ENCODE results near the gene SP140. TPM values are rescaled to one million over a fixed set of nuclear protein-coding genes. Genes with fewer than 3 reads are reported as not detected.

The SP140 gene
- total RNA-seq, 1 donor from 2014 or later, result 4.6 TPM

GRCh38 chr2:230234122-230234722 lies 8.7 kb downstream of the SP140 start:
- H3K4me3 ChIP-seq (ENCODE audit: low read depth, low read length), result no peak overlapping the region
- no peak for TF ChIP-seq CTCF (conservative IDR thresholded peaks at IDR 0.05; ENCODE audit: low read depth, low read length)
- DNase-seq (ENCODE audit: low read depth), result no peak

- no peak for DNase-seq (ENCODE audit: low read depth)
Measured at GRCh38 chr2:230234845-230235244, 9.3 kb downstream of the SP140 start.

GRCh38 chr2:230244211-230244610 lies 18.7 kb downstream of the SP140 start:
- no peak for DNase-seq (ENCODE audit: low read depth)
- TF ChIP-seq CTCF (conservative IDR thresholded peaks at IDR 0.05; ENCODE audit: low read depth, low read length), result no peak

More at GRCh38 chr2:230234845-230235244, 9.3 kb downstream of the SP140 start:
- no peak overlapping the region for H3K4me3 ChIP-seq (ENCODE audit: low read depth, low read length)
- no peak for TF ChIP-seq CTCF (conservative IDR thresholded peaks at IDR 0.05; ENCODE audit: low read depth, low read length)

GRCh38 chr2:230246206-230246605 lies 20.7 kb downstream of the SP140 start:
- DNase-seq (ENCODE audit: low read depth), result no peak
- TF ChIP-seq CTCF (conservative IDR thresholded peaks at IDR 0.05; ENCODE audit: low read depth, low read length), result no peak
- H3K4me3 ChIP-seq (ENCODE audit: low read depth, low read length), result no peak overlapping the region

More at GRCh38 chr2:230244211-230244610, 18.7 kb downstream of the SP140 start:
- H3K4me3 ChIP-seq (ENCODE audit: low read depth, low read length), result no peak overlapping the region

GRCh38 chr2:230250231-230250630 lies 24.7 kb downstream of the SP140 start:
- DNase-seq (ENCODE audit: low read depth), result no peak
- H3K4me3 ChIP-seq (ENCODE audit: low read depth, low read length), result no peak overlapping the region
- no peak for TF ChIP-seq CTCF (conservative IDR thresholded peaks at IDR 0.05; ENCODE audit: low read depth, low read length)

GRCh38 chr2:230254152-230254881 lies 28.8 kb downstream of the SP140 start:
- no peak for TF ChIP-seq CTCF (conservative IDR thresholded peaks at IDR 0.05; ENCODE audit: low read depth, low read length)
- no peak overlapping the region for H3K4me3 ChIP-seq (ENCODE audit: low read depth, low read length)
- DNase-seq (ENCODE audit: low read depth), result no peak

Data from epithelial cell of proximal tubule (primary cell).